ENCODE data around the gene B4GALNT1. TPM values are rescaled to one million over a fixed set of nuclear protein-coding genes. Genes with fewer than 3 reads are reported as not detected.
"Not testable (repeated sequence)": the region's sequence is repeated elsewhere in the genome, so short reads cannot be mapped to it uniquely, and the experiment has no call there.

Gene B4GALNT1
- total RNA-seq, 1 donor = 3.0 TPM

DNA sequence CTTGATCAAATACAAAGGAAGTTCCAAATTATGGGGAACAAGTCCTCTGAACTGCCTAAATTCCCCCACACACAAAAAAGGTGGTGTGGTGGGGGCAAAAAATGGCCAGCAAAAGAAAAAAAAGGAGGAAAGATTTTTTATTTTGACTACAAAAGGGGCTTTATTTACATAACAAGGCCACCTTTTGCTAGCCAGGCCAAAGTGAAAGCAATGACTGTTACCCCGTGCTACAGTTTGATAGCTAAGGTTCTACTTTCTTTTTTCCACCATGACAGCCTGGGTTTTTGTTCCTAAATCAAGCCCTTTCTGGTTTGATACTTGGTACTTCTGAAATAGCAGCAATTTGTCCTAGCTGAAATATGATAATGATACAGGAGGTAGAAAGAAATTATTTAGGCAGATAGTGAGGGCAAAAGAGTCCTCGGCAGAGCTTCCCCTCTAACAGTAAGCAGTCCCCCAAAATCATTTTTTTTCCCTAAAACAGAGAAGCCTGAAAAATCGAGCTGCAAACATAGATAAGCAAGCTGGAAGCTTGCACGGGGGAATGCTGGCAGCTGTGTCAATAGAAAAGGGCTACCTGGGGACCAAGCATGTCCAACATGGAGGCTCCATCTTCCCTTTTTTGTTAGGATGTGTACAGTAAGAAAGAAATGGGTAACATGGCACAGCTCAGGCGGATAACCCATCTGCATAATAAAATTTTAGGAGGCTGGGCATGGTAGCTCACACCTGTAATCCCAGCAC lies 8.9 kb upstream of the B4GALNT1 start:
- H3K4me3 ChIP-seq (ENCODE audit: low read depth, low read length) = no peak overlapping the region
- TF ChIP-seq, protein P1, sequence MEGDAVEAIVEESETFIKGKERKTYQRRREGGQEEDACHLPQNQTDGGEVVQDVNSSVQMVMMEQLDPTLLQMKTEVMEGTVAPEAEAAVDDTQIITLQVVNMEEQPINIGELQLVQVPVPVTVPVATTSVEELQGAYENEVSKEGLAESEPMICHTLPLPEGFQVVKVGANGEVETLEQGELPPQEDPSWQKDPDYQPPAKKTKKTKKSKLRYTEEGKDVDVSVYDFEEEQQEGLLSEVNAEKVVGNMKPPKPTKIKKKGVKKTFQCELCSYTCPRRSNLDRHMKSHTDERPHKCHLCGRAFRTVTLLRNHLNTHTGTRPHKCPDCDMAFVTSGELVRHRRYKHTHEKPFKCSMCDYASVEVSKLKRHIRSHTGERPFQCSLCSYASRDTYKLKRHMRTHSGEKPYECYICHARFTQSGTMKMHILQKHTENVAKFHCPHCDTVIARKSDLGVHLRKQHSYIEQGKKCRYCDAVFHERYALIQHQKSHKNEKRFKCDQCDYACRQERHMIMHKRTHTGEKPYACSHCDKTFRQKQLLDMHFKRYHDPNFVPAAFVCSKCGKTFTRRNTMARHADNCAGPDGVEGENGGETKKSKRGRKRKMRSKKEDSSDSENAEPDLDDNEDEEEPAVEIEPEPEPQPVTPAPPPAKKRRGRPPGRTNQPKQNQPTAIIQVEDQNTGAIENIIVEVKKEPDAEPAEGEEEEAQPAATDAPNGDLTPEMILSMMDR (IDR thresholded peaks at IDR 0.05; ENCODE audit: insufficient read depth, low read depth, low read length) = no peak
- no peak for DNase-seq (ENCODE audit: low read depth)

DNA sequence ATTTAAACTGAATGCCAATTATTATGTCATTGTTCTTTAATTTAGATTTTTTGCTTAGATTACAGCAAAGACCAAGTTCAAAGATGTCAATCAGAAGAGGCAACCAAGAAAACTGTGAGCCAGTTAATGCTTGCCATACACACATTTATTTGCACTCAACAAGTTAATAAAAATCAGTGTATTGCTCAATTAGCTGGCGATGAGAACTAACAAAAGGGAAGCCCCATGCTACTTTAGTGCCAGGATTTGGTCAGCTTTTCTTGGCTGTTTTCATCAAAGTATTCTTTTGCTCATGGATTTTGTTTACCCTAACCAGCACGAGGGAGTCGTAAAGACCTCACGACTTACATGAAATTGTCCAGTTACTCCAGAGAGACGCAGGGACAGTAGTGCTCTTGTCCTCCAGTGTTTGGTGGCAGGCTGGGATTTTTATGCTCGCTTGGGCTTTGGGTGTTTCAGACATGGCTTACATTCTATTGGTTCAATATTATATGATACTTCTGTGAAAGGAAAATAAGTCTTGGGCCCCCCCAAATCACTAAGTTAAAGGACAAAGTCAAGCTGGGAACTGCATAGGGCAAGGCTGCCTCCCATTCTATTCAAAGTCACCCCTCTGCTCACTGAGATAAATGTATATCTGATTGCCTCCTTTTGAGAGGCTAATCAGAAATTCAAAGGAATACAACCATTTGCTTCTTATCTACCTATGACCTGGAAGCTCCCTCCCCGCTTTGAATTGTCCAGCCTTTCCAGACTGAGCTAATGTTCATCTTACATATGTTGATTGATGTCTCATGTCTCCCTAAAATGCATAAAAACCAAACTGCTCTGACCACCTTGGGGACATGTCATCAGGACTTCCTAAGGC lies 7.4 kb upstream of the B4GALNT1 start:
- DNase-seq (ENCODE audit: low read depth) = no peak
- no peak overlapping the region for H3K4me3 ChIP-seq (ENCODE audit: low read depth, low read length)
- TF ChIP-seq, protein P1 (IDR thresholded peaks at IDR 0.05; ENCODE audit: insufficient read depth, low read depth, low read length) = no peak

DNA sequence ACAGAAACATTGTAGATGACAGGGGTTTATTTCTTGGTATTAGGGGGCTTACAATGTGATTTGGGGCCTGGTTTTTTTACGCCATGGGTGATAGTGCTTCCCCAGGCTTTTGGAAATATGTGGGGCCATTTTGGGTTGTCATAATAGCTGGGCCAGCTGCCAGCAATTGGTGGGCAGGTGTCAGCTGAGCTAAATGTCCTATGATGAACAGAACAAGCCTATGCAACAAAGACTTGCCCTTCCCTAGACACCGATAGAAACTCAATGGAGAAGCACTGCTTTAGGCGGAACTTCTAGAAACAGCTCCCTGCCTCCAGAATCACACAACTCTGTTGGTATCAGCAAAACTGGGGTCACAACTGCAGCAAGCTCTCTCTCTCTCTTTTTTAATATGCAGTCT lies 5.1 kb upstream of the B4GALNT1 start:
- no peak overlapping the region for H3K4me3 ChIP-seq (ENCODE audit: low read depth, low read length)
- TF ChIP-seq, protein P1 (IDR thresholded peaks at IDR 0.05; ENCODE audit: insufficient read depth, low read depth, low read length) = no peak
- no peak for DNase-seq (ENCODE audit: low read depth)

DNA sequence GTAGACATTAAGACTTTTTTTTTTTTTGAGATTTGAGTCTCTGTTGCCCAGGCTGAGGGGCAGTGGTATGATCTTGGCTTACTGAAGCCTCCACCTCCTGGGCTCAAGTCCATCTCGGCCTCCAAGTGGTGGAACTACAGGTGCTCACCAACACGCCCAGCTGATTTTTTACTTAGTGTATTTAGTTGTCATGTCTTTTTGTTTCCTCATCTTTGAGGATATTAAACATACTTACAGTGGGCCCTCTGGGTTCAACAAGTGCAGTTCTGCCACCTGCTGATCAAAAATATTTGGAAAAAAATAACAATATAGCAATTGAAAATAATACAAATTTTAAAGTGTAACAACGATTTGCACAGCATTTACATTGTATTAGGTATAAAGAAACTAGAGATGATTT lies 4.4 kb upstream of the B4GALNT1 start:
- TF ChIP-seq, protein P1 (IDR thresholded peaks at IDR 0.05; ENCODE audit: insufficient read depth, low read depth, low read length) = no peak
- no peak overlapping the region for H3K4me3 ChIP-seq (ENCODE audit: low read depth, low read length)
- no peak for DNase-seq (ENCODE audit: low read depth)

DNA sequence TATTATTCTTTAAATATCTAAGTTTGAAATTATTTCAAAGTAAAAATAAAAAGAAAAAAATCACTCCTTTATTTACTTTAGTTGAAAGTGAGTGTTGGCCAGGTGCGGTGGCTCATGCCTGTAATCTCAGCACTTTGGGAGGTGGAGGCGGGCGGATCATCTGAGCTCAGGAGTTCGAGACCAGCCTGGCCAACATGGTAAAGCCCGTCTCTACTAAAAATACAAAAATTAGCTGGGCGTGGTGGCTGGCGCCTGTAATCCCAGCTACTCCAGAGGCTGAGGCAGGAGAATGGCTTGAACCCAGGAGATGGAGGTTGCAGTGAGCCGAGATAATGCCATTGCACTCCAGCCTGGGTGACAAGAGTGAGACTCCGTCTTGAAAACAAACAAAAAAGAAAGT lies 3.7 kb upstream of the B4GALNT1 start:
- DNase-seq (ENCODE audit: low read depth); H3K4me3 ChIP-seq (ENCODE audit: low read depth, low read length): not testable (repeated sequence)

DNA sequence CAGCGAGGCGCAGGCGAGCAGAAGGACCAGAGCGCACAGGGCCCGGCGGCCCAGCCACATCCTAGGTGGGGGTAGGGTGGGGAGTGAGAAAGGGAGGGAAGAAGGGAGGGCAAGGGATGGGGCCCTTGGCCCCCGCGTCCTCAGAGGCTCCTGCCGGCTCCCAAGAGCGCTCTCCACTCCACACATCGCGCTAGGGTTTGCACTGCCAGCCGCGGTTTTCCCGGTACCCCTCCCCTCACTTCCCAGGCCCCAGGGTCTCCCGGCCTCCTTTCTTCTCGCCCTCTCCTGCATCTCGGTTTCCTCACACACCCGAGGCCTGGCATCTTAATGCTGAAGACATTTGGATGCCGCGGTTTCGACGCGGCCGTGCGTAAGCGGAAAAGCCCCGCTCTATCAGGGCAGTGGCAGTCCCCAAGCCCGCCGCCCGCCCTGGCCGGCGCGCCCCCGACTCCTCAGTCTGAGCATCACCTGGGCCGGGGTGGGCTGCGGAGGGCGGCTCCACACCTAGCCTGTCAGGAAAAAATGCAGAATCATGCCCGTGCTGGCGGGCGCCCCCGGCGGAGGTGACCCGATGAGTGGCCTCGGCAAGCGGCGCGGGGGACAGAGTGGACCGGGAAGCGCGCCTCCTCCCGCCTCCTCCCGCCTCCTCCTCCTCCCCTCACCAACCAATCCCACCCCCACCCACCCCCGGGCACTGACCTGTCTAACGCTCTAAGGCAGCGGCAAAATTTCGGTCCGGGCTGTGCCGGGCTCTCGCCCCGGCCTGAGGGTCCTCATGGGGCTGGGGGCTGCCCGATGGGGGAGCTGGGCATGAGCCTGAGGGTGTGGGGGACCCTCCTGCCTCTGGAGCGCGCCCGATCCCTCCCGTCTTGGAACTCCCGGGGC lies 686 bp downstream of the B4GALNT1 start:
- H3K4me3 ChIP-seq (ENCODE audit: low read depth, low read length) = peak overlapping the region; percentile 60
- no peak for DNase-seq (ENCODE audit: low read depth)
- TF ChIP-seq, protein P1 (IDR thresholded peaks at IDR 0.05; ENCODE audit: insufficient read depth, low read depth, low read length) = no peak
